ENCODE measurements around the gene NCKAP5.

The NCKAP5 gene

DNA sequence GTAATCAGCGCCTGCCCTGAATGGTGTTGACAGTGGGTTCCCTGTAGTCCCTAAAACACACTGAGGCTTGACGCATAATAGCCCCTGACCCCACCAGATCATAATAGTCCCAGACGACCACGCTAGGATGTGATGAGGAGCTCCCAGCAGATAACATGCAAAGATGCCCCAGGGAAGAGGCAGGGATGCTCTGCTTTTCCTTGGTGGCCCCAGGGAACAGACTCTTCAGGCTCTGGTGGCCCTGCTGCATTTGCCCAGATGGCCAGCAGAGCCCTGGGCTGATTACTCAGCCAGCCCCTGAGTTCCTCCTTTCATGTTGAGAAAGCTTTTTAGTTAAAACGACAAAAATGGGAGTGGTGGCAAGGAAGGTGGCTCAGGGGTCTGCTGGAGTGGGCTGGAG lies 5.9 kb upstream of the NCKAP5 start:
- no peak for DNase-seq (ENCODE audit: low spot score)

DNA sequence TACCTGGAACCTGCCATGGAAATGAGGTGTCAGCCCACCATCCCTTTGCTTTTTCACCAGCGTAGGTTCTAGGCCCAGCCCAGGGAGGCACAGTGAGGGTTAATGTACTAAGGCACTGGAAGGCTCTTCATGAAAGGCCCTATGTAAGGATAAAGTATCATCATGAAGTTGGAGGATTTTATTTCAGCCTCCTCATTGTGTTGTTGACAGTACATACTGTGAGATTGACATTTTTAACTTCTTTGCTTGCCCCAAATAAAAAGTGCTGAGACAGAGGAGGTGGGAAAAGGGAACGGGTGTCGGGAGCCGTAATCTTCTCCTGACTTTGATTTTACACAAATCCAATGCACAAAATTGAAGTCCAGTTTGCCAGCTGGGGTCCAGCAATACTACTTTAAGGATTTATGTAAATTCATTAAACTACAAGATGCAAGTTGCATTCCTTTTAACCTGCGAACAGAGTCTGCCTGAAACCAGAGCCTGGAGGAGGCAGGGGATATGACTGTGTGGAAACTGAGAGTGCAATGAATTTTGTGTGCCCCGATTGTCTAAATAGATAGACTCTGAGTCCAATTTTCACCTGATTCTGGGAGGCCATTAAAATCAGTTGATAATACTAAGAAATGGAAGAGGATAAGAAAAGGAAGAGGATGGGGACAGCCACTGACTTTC lies 5.4 kb upstream of the NCKAP5 start:
- no peak for DNase-seq (ENCODE audit: low spot score)

DNA sequence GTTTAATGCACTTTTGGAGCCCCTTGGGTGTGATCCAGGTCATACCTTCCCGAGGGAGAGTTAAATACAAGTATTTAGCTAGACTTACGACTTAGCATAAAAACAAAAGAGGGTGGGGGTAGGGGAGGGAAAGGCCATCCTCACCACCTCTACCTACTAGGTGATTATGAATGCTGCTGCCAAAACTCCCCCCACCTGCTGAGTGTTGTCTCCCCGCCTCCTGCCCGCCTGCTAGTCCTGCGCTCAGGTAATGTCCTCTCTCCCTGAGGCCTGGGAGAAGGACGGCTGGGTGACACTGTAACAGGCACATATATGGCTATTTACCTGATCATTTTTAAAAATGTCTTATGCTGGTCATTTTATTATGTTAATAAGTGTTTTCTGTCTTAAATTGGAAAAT lies 3.0 kb upstream of the NCKAP5 start:
- DNase-seq (ENCODE audit: low spot score) = no peak

DNA sequence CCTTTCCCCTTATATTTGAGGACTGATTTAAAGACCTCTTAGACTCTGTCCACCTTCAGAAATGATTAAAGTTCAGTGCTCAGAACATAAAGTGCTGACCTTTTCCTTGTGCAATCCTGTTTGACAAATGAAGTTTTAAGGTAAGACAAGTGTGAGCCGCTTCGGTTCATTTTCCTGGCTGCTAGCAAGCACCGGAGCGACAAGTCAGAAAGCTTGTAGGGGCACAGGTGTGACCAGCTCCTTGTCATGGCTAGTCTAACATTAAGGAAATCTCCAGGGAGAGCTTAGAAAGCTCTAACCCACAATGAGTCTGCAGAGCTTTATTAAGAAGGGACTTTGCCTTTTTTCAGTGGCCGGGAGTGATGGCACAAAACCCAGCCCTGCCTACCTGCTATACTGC lies 2.3 kb upstream of the NCKAP5 start:
- DNase-seq (ENCODE audit: low spot score) = no peak

DNA sequence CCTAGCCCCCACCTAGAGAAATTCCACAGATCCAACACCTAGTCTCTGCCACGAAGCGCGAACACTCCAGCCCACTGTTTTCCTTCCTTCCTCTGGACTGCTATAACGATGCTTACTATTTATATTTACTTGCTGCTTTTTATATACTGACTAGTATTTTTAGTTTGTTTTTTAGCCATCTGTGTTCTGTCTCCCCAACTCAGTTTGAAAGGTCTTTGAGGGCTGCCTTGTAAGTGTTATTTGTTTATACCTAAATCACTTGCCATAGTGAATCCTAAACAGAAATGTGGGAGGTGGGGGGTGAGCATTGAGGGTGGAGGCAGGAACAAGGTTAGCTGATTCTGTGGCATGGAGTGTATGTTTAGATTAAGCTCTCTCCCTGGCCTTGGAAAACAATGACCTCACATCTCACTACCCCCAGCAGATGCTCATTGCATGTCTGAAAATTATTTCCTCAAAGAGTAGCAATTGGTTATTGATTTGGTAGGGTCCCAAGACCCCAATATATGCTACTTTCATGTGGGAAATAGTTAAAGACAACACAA lies 1.1 kb upstream of the NCKAP5 start:
- no peak for DNase-seq (ENCODE audit: low spot score)

DNA sequence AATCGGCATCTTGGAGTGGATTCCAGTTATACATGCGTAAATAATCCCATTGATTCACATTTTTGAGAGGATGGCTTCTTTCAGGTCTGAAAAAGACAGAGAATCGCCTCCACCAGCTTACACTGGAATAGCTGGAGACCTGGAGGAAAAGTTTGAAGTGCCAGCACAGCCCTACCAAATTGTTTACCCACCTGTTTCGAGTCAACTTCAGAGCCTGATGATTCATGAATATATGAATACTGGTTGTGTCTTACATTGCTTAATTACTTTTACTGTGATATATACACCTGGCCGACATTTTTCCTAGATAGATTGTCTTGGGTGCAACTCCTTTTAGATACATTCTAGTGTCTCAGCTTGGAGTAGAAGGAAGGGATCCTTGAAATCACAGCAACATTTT lies 335 bp upstream of the NCKAP5 start:
- DNase-seq (ENCODE audit: low spot score) = no peak

DNA sequence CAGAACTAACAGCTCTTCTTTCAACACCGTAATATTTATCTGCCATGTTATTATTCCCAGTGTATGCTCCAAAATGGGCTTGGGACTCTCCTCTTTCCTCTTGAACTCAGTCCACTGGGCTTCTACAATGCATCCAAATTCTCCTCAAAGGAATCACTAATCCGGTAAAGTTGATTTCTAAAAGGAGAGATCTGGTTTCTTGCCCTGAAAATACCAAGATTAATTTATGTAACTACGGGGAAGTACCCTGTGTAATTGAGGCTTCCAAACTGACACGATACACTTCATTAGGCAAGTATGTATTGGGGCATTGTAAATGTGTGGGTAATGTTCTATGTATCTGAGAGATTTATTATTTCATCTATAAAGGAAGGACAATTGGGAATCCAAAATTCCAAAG lies 5.7 kb downstream of the NCKAP5 start:
- DNase-seq (ENCODE audit: low spot score) = no peak

DNA sequence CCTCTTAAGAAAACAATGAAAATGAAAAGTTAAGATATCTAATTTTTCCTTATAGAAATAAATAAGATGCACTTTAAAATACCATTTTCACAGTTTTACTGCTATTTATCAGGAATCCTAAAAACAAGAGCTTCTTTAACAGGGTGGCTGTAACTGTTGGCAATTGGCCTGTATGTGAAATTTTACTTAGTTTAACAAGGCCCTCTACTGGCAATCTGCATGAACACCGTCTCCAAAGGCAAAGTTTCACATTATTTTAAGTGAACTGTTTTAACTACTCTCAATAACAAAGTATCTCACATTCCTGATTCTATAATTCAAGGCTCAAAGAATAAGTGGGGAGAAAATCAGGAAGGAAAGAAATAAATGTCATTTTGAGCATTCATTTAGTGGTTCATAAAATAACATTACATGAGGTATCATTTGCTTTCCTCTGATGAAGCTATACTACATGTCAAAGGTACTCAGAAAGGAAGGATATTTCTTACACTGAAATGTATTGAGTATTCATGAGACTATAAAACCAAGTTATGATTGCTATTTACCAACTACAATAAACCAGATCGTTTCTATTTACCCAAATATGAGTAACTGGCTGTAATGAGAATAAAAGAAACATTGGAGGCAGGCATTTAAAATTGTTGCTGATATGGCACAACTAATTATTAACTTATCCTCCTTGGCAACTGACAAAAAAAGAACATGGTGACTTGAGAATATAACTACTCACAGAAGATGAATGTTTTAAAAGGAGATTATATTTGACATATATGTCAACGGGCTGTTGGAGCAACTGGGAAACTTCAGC lies 7.0 kb downstream of the NCKAP5 start:
- DNase-seq (ENCODE audit: low spot score) = no peak

DNA sequence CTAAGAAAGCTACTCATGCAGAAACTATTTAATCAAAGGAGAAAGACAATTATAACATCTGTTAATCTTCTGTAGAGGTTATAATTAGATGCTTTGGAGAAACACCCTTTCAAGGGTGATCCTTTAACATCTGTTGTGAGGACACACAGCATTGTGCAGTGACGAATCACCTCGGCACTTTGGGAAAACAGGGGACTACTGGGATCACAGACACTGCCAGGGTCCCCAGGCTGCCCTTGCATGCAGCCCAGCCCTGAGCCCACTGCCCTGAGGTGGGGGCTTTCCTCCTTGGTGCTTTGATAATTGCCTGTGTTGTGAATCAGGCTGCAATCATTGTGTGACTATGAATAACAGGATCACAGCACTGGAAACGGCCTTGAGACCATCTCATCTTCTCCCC lies 10.6 kb downstream of the NCKAP5 start:
- DNase-seq (ENCODE audit: low spot score) = no peak

DNA sequence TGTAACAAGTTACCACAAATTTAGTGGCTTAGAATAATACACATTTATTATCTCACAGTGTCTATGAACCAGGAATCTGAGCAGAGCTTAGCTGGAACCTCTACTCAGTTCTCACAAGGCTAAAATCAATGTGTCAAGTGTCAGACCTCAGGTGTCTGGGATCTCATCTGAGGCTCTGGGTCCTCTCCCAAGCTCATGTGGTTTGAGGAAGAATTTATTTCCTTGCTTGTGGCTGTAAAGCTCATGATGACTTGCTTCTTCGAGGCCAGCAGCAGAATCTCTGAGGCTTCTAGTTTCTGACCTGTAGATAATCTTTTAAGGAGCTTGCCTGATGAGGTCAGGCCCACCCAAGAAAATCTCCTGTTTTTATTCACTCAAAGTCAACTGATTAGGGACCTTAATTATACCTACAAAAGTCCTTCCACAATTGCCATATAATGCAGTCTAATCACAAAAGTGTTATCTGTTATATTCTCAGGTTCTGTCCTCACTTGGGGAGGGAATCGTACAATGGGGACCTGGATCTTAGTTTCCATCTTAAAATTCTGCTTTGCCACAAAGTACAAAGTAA lies 14.3 kb downstream of the NCKAP5 start:
- DNase-seq (ENCODE audit: low spot score) = no peak

DNA sequence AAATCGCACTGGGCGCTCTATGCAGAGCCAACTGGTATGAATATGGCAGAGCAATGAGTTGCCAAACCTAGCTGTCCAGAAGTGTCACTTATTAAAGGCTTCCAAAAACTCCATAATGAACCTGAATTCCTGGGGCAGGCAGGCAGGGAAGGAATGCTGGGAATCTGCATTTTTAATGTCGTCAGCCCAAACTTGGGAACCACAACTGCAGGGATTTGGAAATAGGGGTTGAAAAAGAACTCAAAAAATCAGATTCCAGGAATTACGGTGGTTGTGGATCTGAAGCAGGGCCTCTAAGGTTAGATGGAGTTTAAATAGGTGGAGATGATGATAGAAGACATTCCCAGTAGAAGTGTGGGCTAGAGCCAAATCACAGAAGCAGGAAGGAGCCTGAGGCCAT lies 15.0 kb downstream of the NCKAP5 start:
- no peak for DNase-seq (ENCODE audit: low spot score)

DNA sequence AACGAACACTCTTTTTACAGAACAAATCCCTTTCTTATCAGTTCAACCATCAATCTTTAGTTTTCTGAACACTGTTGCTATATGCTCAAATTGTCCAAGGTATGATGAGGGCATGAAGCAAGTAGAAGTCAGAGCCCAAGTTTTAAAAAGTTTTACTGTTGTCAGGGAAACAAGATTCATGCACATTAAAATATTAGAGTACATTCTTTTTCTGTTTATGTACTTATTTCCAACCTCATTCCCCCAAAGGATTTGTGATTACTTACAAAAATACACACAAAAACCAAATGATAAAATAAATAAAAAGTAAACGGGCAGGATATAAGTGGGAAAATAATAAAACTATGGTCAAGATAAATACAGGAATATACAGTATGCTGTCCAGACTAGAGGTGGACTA lies 15.4 kb downstream of the NCKAP5 start:
- no peak for DNase-seq (ENCODE audit: low spot score)

DNA sequence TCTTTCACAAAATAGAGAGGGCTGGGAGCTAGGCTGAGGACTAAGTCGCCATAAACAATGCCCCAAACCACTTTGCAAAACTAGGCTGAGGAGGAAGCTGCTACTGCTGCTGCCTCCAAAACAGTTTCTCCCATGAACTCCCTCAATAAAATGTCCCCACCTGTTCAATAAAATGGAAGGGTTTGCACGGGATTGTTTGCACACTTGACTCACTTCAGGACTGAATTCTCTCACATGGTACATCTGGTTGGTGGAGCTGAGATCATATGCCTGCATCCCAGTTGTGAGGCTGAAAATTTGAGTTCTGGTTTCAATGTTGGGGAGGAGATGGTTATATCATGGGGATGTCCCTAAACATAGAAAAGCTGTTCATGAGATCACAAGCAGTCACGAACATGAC lies 26.5 kb downstream of the NCKAP5 start:
- DNase-seq (ENCODE audit: low spot score) = no peak

DNA sequence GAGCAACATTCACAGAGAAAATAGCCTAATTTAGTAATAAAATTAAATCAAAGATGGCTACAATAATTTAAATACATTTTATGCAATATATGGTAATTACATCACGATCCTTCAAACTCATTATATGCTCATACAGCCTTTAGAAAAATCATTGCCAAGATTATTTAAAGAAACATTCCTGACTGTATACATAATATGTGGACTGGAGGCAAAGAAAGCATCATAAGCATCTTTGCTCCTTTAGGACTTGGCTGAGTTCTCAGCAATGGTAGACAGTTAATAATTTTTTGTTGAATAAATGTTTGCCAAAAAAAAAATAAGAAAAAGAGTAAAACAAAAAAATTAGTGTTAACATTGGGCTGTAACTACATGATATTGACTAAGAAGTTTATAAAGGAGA lies 26.9 kb downstream of the NCKAP5 start:
- no peak for DNase-seq (ENCODE audit: low spot score)

DNA sequence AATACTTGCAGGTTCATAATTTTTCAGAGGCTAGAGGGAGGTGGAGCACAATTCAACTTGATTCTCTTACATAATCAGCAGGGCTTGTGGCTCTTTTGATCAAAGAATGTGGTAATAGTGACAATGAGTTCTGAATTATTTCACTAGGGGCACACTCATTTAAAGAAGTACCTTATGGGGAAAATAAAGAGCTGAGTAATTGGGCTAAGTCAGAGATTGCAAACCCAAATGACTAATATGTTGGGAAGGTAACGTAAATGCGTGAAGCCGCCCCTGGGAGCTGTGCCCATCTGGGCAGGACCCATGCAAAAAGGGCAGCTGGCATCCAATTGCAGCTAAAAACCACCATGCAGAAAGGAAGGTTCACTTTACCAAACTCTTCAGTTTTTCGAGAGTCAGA lies 35.3 kb downstream of the NCKAP5 start:
- no peak for DNase-seq (ENCODE audit: low spot score)

DNA sequence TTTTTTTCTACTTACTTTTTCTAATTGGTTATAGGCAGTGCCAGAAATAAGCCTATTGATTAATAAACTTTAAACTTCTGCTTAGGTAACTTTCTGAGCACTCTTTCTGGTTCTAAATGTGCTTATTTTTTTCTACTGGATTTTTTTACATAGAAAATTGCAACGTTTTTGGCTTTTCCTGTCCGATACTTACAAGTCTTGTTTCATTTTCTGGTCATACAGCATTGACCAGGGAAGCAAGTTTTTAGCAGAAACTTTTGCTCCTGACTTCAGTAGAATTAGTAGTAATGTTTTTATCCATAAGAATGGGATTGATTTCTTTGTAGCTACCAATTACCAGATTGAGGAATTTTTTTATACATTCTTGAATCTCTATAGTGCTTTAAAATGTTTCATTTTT lies 36.9 kb downstream of the NCKAP5 start:
- no peak for DNase-seq (ENCODE audit: low spot score)

DNA sequence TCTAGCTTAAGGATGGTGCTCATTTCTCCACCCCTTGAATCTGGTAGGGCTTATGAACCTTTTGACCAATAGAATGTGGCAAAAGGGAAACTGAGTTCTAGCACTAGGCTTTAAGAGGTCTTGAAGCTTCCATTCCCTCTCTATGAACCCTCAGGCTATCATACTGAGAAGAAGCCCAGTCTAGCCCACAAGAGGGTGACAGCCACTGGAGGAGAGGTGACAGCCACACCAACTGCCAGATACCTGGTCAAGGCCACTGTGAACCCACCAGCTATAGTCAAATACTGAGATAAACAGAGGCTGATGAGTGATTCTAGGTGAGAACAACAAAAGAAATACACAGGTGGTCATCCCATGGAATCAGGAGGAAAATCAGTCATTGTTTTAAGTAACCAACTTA lies 37.6 kb downstream of the NCKAP5 start:
- DNase-seq (ENCODE audit: low spot score) = no peak

DNA sequence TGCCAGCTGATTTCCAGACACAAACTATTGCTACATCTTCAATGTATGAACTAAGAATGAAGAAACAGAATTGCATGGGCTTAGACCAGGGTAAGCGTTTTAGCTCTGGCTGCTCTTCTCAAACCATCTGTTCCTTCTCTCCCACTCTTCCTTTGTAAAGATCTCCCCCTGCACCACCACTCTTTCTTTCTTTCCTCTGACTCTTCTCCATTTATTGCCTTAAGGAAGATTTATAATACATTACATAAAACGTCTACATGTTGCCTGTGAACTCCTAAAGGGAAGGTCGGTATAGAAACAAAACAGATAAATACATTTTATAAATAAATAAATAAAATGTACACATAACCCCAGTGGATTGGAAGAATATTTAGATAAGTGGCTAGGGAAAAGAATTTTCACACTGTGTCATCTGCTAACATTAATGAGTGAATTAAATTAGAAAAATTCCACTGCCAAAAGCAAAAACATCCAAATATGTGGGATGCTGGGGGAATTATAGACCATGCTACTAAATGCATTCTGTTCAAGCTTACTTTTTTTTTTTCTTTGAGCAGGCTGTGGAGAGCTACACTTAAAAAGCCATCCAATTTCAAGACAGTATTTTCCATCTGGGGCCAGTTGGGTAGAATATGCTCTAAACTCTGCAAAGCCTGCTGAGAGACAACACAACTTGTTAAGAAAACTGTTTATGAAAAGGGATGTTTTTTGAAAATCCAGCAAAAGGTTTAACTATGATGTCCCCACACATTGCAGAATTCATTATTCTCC lies 41.5 kb downstream of the NCKAP5 start:
- no peak for DNase-seq (ENCODE audit: low spot score)

DNA sequence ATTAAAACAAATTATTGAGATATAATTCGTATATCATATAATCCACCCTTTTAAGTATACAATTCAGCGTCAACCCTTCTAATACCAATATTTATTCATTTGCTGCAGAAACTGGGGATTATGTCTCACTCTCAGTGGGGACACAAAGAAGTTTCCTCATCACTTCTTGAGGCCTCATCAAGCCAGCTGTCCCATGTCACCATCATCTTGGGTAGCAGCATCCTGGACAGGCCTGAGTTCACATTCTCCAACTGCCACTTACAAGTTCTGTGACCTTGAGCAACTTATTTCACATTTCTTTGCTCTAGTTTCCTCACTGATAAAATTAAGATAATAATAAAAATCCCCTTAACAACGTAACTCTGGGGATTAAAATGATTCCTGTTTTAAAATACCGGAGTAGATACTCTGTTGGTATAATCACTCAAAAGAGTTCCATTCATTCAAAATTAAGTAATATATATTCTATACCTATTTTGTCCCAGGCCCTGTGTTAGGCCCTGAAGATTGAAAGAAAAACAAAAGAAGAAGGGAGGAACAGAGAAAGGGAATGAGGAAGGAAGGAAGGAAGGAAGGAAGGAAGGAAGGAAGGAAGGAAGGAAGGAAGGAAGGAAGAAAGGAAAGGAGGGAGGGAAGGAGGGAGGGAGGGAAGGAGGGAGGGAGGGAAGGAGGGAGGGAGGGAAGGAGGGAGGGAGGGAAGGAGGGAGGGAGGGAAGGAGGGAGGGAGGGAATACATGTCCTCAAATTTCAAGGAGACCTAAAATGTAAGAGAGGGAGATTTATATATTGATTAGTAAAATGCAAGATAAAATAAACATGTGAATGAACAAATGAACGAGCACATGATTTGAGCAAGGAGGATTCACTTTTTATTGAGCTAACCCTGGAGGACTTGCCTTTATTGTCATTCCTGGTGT lies 42.4 kb downstream of the NCKAP5 start:
- DNase-seq (ENCODE audit: low spot score) = no peak

DNA sequence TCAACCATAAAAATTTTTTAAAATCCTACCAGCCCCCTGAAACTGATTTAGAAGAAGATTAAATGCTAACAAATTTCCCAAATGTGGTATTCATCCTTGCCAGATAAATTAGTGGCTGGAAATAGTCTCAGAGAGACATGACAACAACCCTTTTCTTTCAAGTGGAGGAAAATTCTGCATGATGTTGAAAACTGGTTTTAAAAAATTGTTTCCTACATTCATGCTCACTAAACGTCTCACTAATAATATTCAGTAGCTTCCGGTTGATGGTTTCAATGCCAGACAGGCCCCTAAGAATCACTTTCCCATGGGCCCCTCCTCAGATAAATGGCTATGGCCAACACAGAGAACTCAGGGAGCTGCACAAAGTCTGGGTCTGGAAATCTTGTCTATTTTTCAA lies 43.2 kb downstream of the NCKAP5 start:
- DNase-seq (ENCODE audit: low spot score) = no peak

DNA sequence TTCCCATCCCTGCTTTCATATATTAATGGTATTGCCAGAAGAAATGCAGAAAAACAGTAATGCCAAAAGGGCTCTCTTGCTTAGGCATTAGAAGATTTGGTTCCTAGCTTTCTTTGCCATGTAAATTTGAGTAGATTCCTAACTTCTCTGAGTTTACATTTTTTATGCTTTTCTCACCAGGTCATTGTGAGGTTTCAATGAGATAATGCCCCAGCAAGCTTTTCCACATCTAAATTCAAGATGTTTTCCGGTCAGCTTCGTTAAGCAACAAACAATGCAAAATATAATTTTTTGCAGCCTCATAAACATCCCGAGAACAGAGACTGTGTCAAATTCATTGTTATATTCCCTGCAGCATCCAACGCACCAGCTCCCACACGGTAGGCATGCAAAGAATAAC lies 44.9 kb downstream of the NCKAP5 start:
- DNase-seq (ENCODE audit: low spot score) = no peak
